ENCODE data around the gene MTARC1. TPM values are rescaled to one million over a fixed set of nuclear protein-coding genes. Genes with fewer than 3 reads are reported as not detected.

Gene MTARC1
- total and polyA plus RNA-seq, 10 of the 15 experiments (the other 5 are each of a cell fraction or from before 2014, with no cell fraction given), result 0.23 to 1.5 (median 0.48) TPM

- peak in 1 of 2 experiments; percentile 22; a peak in 1 of 4 replicates for TF ChIP-seq BHLHE40 (IDR thresholded peaks at IDR 0.05; ENCODE audit: borderline replicate concordance in 1 of 2, low read depth in 2 of 2, low read length in 1 of 2)
- no peak for TF ChIP-seq SMC3 (IDR thresholded peaks at IDR 0.05; ENCODE audit: borderline replicate concordance, low read length)
- no peak for TF ChIP-seq BCL11A (IDR thresholded peaks at IDR 0.05; ENCODE audit: low read depth, low read length)
- no peak for TF ChIP-seq E4F1 (IDR thresholded peaks at IDR 0.05; ENCODE audit: borderline replicate concordance, partially characterized antibody)
- no peak for TF ChIP-seq POLR2AphosphoS2 (IDR thresholded peaks at IDR 0.05; ENCODE audit: low read depth, low read length)
- TF ChIP-seq MYB (IDR thresholded peaks at IDR 0.05; ENCODE audit: borderline replicate concordance, low read depth, low read length), result no peak
- TF ChIP-seq SPI1 (IDR thresholded peaks at IDR 0.05; ENCODE audit: borderline replicate concordance, insufficient read depth, low read depth, low read length), result peak; percentile 83; the same call in 1 of the 2 replicates
- no peak for TF ChIP-seq KAT2A (conservative IDR thresholded peaks at IDR 0.05; ENCODE audit: control insufficient read depth, low read depth, low read length)
- no peak for TF ChIP-seq MLLT1 (IDR thresholded peaks at IDR 0.05)
- no peak for TF ChIP-seq EED (IDR thresholded peaks at IDR 0.05; ENCODE audit: low read depth)
- no peak for TF ChIP-seq SMAD5 (IDR thresholded peaks at IDR 0.05; ENCODE audit: low read depth)
- TF ChIP-seq SMAD1 (IDR thresholded peaks at IDR 0.05; ENCODE audit: low read depth, partially characterized antibody), result no peak
- no peak for TF ChIP-seq ZNF217 (IDR thresholded peaks at IDR 0.05)
- TF ChIP-seq MAX (IDR thresholded peaks at IDR 0.05; ENCODE audit: low read depth, low read length), result peak; percentile 60; the same call in 1 of the 2 replicates
- TF ChIP-seq CHD1 (IDR thresholded peaks at IDR 0.05; ENCODE audit: low read depth, low read length), result no peak
- TF ChIP-seq ZNF384 (IDR thresholded peaks at IDR 0.05; ENCODE audit: borderline replicate concordance, low read depth, low read length), result no peak
- peak; percentile 72; the same call in 1 of the 2 replicates for TF ChIP-seq RELB (IDR thresholded peaks at IDR 0.05; ENCODE audit: low read depth)
- no peak for TF ChIP-seq ZNF592 (IDR thresholded peaks at IDR 0.05)
- TF ChIP-seq HDAC6 (IDR thresholded peaks at IDR 0.05; ENCODE audit: unreplicated experiment), result no peak
- TF ChIP-seq SP1 (IDR thresholded peaks at IDR 0.05; ENCODE audit: low read depth, low read length), result no peak
Measured at GRCh38 chr1:220770245-220770913, 16.3 kb upstream of the MTARC1 start (continued).

Measured in GM12878 (cell line).